GM12875 (cell line): ENCODE data around the gene SPEF2.
"Not testable (repeated sequence)": the region's sequence is repeated elsewhere in the genome, so short reads cannot be mapped to it uniquely, and the experiment has no call there.

Experiments used
- H3K4me3 ChIP-seq: one replicate; pipeline ENCODE4 v1.5.1; 2011; ENCODE audit warnings: low read depth, low read length, control low read depth
- CTCF ChIP-seq: IDR thresholded peaks from 2 replicates; pipeline ENCODE4 v1.5.1; 2011; ENCODE audit warnings: low read depth, mild to moderate bottlenecking, control low read depth, inconsistent platforms, low read length, moderate library complexity, borderline replicate concordance; ENCODE audit not compliant: insufficient read depth

SPEF2 gene

DNA sequence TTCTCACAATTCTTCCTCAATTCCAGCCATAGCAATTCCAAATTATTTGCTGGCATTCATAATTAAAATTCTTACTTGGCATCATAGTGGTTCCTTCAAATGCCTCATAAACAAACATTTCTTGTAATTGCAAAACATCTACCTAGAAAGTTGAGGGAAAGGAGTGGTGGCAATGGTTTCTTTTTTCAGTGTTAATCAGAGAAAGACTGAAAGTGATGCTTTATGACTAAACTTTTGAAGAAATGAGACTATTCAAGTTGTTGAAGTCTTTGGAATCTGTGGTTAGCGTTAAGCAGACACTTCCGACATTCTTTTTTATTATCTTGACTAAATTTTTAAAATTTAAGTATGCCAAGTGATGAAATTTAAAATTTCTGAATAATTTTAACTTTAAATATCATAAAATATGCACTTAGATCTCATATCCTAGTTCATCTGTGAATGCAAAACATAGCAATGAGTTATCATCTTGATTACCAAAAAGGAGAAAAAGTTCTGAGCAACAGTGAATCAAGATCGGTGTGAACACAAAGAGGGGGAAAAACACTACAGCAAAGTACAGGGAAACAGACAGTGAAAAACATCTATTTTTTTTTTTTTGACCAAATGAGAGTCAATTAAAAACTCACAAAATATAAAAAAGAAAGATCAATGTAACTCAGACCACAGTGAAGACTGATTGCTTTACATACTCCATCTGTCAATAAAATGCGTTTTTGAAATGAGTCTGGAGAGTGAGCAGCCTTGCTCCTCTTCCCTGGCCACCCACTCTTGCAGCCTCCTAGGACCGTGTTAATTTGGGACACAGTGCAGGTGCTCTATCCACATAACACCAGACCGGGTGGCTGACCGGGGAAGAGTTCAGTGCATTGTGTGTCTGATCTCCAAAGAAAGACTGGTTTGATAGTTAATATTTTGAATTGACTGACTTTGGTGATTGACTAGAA, 218.4 kb downstream of the SPEF2 start:
- TF ChIP-seq CTCF = no peak

DNA sequence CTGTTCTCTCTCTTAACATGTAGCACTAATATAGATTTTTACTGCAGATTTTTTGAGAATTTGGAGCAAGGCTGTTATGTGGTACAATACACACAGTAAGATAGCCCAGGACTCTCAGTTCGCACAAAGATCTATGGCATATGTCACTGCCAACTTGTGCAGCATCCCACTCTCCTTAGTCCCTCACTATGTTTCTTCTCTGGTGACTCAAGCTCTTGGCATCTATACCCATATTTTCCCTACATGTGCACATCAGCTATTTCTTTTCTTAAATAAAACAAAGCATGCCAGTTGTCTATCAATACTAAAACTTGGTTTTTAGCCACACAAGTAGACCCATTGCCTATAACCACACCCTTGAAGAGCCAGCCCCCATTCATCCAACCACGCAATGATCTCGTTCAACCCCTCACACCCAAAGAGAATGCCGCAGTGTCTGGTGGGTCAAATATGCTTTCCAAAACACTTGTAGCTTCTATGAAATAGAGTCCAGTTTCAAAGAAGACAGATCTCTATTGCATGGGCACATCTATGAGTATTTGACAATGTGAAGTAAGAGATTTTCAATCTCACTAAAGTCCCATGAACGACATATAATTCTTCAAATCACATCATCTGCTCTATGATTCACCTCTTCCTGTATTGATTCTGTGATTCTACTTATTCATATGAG, 220.8 kb downstream of the SPEF2 start:
- no peak overlapping the region for H3K4me3 ChIP-seq
- TF ChIP-seq CTCF = no peak

More for the DNA sequence above, 218.4 kb downstream of the SPEF2 start:
- H3K4me3 ChIP-seq = no peak overlapping the region

DNA sequence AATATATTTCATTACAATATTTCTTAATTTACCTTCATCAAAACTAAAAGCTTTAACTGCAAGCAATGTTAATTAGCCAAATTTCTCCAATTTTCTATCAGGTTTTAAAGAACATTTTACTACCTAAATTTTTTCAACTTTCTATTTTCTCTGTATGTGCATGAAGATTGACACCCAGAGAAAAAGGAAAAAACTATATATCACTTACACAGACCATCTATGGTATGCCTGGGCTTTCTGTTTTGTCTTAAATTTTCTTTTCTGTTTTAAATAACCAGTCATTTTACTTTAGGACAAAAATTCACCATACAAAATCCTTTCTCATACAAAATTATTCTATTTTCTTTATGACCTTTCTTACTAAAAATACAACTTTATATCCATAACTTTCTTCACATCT, 225.2 kb downstream of the SPEF2 start:
- TF ChIP-seq CTCF = no peak
- H3K4me3 ChIP-seq = no peak overlapping the region

- not testable (repeated sequence) for H3K4me3 ChIP-seq
Observed at GRCh38 chr5:35845508-35845907, 227.8 kb downstream of the SPEF2 start.

DNA sequence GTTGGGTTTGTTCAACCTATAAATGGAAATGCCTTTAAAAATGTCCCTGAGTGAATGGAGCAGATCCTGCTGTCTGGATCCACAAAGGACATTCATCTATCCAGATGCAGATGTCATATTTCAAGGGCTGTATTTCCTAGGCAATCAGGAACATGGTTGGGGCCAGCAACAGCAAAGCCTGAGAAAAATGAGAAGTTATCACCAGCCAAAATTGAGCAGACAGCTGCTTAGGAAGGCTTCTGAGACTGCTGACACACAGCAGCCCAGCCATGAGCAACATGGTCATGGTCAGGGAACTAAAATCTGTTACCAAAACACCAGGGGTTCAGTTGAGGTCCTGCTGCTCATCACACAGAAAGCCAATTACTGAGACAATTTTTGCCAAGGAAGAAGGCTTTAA, 229.8 kb downstream of the SPEF2 start:
- no peak overlapping the region for H3K4me3 ChIP-seq
- TF ChIP-seq CTCF = no peak

GRCh38 chr5:35847961-35848360, 230.3 kb downstream of the SPEF2 start:
- TF ChIP-seq CTCF = no peak
- H3K4me3 ChIP-seq = no peak overlapping the region

GRCh38 chr5:35849860-35850259, 232.2 kb downstream of the SPEF2 start:
- TF ChIP-seq CTCF = no peak
- H3K4me3 ChIP-seq = no peak overlapping the region
